Nephron (organoid): Measurements from ENCODE around the gene A1BG.

Experiments used
- H3K27ac Mint-ChIP-seq, 3 experiments: 2 replicates each; pipeline ENCODE4 v1.8.0; 2020; ENCODE audit warnings: mixed read lengths in 3 of 3, mild to moderate bottlenecking in 2 of 3, moderate library complexity in 1 of 3
- H3K27me3 Mint-ChIP-seq: 2 replicates; pipeline ENCODE4 v1.8.0; 2021; ENCODE audit warnings: low read depth, mild to moderate bottlenecking, moderate library complexity, mixed read lengths
- H3K36me3 Mint-ChIP-seq: 2 replicates; pipeline ENCODE4 v1.8.0; 2020; ENCODE audit warnings: low read depth, mixed read lengths
- H3K4me1 Mint-ChIP-seq: 2 replicates; pipeline ENCODE4 v1.8.0; 2020; ENCODE audit warnings: mixed read lengths
- H3K4me3 Mint-ChIP-seq, 3 experiments: 2 replicates each; pipeline ENCODE4 v1.8.0; 2020; ENCODE audit warnings: mild to moderate bottlenecking in 3 of 3, mixed read lengths in 3 of 3, moderate library complexity in 2 of 3
- H3K9me3 Mint-ChIP-seq: 2 replicates; pipeline ENCODE4 v1.8.0; 2020; ENCODE audit warnings: mixed read lengths
- TF ChIP-seq, protein P1 (sequence below), 3 experiments: fragments of 200-600 bp; sonication (generic); IDR thresholded peaks; one replicate each; pipeline ENCODE4 v1.5.0; 2021; ENCODE audit warnings: antibody characterized with exemption in 3 of 3; ENCODE audit not compliant: unreplicated experiment in 3 of 3

Gene A1BG

DNA sequence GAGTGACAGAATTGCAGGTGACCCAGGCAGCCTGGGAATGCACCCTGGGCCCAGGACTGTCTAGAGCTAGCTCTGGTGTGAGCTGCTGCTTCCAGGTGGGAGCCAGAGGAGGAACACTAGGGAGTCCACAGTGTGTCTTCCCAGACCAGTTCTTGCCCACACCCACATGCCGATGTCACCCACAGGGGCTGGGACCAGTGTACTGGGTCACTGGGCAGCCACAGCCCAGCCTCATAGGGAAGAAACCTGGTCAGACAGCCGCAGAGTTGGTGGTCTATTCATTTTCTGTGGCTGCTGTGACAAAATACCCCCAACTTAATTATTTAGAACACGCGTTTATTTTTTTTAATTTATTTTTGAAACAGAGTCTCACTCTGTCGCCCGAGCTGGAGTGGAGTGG, 45.3 kb upstream of the A1BG start:
- no peaks in the 10 kb centered on the region for H3K9me3 Mint-ChIP-seq
- TF ChIP-seq, protein P1, sequence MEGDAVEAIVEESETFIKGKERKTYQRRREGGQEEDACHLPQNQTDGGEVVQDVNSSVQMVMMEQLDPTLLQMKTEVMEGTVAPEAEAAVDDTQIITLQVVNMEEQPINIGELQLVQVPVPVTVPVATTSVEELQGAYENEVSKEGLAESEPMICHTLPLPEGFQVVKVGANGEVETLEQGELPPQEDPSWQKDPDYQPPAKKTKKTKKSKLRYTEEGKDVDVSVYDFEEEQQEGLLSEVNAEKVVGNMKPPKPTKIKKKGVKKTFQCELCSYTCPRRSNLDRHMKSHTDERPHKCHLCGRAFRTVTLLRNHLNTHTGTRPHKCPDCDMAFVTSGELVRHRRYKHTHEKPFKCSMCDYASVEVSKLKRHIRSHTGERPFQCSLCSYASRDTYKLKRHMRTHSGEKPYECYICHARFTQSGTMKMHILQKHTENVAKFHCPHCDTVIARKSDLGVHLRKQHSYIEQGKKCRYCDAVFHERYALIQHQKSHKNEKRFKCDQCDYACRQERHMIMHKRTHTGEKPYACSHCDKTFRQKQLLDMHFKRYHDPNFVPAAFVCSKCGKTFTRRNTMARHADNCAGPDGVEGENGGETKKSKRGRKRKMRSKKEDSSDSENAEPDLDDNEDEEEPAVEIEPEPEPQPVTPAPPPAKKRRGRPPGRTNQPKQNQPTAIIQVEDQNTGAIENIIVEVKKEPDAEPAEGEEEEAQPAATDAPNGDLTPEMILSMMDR (IDR thresholded peaks at IDR 0.05; ENCODE audit: unreplicated experiment in 3 of 3) = no peak

DNA sequence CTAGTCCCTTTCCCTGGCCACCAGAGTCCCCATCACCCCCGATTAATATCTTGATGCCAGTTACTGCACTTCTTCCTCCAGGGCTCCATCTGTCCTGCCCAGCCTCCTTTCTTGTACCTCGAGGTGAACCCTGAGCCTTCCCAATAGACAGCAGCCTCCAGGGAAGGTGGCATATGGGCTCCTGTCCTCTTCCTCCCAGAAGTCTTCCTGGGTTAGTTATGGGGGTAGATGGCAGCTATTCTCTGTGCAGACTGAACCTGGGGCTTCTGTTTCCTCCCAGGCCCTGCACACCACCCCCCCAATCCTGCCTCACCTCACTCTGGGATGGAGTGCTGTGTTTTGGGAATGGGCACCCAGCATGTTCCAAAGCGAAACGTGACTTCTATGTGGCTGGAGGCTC, 44.8 kb upstream of the A1BG start:
- Mint-ChIP-seq H3K9me3 (no peaks in the 10 kb centered on the region), H3K27me3 (no peaks in the 10 kb centered on the region), H3K4me1 (peaks cover 17% of the 10 kb centered on the region), H3K4me3 (no peak overlapping the region), H3K36me3 (peaks cover 22% of the 10 kb centered on the region), H3K27ac (no peak overlapping the region)
- TF ChIP-seq, protein P1 (IDR thresholded peaks at IDR 0.05; ENCODE audit: unreplicated experiment in 3 of 3) = no peak

More for the DNA sequence above, 45.3 kb upstream of the A1BG start:
- peaks cover 17% of the 10 kb centered on the region for H3K4me1 Mint-ChIP-seq
- H3K27ac Mint-ChIP-seq = no peak overlapping the region
- H3K36me3 Mint-ChIP-seq = peaks cover 18% of the 10 kb centered on the region
- H3K27me3 Mint-ChIP-seq = no peaks in the 10 kb centered on the region
- H3K4me3 Mint-ChIP-seq = no peak overlapping the region

DNA sequence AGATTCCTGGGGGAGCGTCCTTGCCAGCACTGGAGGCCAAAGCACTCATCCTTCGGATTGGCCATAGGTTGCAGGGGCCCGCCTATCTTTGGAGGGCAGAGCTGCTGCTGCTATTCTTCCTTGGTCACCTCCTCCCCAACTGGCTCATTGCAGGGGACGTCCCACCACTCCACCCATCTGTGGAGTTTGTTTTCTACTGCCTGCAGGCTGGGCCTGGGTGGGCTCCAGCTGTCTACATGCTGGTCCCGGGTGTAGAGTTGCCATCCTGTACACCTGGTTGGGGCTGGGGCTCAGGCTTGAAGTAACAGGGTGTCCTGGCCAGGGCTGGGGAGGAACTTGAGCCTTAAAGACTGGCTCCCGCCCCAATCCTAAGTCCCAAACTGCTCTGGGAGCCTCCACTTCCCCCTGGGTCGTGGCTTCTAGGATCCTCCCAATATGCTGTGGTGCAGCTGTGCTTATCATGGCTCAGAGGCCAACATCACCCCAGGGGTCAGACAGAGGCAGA, 44.3 kb upstream of the A1BG start:
- H3K9me3 Mint-ChIP-seq = no peaks in the 10 kb centered on the region
- no peak overlapping the region for H3K27ac Mint-ChIP-seq
- H3K27me3 Mint-ChIP-seq = no peaks in the 10 kb centered on the region
- no peak overlapping the region for H3K4me3 Mint-ChIP-seq
- H3K4me1 Mint-ChIP-seq = peaks cover 17% of the 10 kb centered on the region
- peaks cover 27% of the 10 kb centered on the region for H3K36me3 Mint-ChIP-seq
- TF ChIP-seq, protein P1 (IDR thresholded peaks at IDR 0.05; ENCODE audit: unreplicated experiment in 3 of 3) = no peak

DNA sequence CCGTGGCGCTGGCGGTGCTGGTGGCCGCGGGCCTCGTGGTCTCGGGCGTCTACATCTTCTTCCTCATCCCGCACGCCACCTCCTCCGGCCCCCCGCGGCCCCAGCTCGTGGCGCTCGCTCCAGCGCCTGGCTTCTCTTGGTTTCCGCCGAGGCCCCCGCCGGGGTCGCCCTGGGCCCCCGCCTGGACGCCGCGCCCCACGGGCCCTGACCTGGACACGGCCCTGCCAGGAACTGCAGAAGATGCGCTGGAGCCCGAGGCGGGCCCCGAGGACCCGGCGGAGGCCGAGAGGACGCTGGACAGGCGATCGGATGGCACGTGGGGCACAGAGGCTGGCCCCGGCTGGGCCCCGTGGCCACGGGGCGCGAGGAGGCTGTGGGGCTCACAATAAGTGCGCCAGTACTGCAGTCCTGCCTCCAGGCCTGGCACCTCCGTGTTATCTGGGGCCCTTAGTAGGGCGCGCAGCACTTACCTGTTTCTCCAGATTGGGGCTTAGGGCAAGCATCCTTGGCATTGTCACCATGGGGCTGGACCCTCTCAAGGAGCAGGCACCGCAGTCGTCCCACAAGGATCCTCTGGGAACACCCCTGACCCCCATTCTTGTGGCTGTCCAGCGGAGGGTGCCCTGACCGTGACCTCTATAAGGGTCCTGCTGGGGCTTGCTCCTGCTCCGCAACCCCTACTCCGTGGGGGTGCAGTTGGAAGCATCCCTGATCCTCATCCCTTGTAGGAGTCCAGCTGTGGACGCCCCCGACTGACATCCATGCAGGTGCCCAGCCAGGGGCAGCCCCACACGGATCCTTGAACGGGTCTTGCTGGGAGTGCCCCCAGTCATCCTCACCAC, 43.6 kb upstream of the A1BG start:
- Mint-ChIP-seq H3K36me3 (peaks cover 28% of the 10 kb centered on the region), H3K4me3 (no peak overlapping the region)

DNA sequence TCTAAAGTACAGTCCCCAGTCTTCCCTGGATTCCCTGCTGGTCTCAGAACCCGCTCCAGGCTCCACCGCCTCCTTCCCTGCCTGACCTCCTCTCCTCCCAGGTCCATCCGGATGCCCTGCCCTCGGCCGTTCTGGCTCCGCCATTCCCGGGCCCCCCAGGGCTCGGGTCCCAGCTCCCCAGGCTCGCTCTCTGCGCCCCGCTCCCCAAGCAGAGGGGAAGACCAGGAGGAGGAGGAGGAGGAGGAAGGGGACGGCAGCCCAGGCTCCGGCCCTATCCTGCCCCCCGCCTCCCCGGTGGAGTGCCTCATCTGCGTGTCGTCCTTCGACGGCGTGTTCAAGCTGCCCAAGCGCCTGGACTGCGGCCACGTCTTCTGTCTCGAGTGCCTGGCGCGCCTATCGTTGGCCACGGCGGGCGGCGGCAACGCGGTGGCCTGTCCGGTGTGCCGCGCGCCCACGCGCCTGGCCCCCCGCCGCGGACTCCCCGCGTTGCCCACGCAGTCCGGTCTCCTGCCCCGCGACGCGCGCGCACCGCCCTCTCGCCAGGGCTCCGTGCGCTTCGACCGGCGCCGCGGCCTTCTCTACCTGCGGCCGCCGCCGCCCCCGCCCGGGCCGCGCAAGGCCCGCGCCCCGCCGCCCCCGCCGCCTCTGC, 42.8 kb upstream of the A1BG start:
- no peaks in the 10 kb centered on the region for H3K9me3 Mint-ChIP-seq
- TF ChIP-seq, protein P1 (IDR thresholded peaks at IDR 0.05; ENCODE audit: unreplicated experiment in 3 of 3) = no peak
- H3K4me1 Mint-ChIP-seq = peaks cover 13% of the 10 kb centered on the region
- H3K36me3 Mint-ChIP-seq = peaks cover 29% of the 10 kb centered on the region
- no peak overlapping the region for H3K27ac Mint-ChIP-seq
- no peaks in the 10 kb centered on the region for H3K27me3 Mint-ChIP-seq
- no peak overlapping the region for H3K4me3 Mint-ChIP-seq

More for the DNA sequence above, 43.6 kb upstream of the A1BG start:
- TF ChIP-seq, protein P1 (IDR thresholded peaks at IDR 0.05; ENCODE audit: unreplicated experiment in 3 of 3) = no peak
- Mint-ChIP-seq H3K27me3 (no peaks in the 10 kb centered on the region), H3K9me3 (no peaks in the 10 kb centered on the region), H3K4me1 (peaks cover 17% of the 10 kb centered on the region), H3K27ac (no peak overlapping the region)
